Measurements from ENCODE around the gene IL6. TPM values are rescaled to one million over a fixed set of nuclear protein-coding genes. Genes with fewer than 3 reads are reported as not detected.
"Not testable (repeated sequence)": the region's sequence is repeated elsewhere in the genome, so short reads cannot be mapped to it uniquely, and the experiment has no call there.

Gene IL6
- total RNA-seq, 1 experiment from 2014 or later = not detected

DNA sequence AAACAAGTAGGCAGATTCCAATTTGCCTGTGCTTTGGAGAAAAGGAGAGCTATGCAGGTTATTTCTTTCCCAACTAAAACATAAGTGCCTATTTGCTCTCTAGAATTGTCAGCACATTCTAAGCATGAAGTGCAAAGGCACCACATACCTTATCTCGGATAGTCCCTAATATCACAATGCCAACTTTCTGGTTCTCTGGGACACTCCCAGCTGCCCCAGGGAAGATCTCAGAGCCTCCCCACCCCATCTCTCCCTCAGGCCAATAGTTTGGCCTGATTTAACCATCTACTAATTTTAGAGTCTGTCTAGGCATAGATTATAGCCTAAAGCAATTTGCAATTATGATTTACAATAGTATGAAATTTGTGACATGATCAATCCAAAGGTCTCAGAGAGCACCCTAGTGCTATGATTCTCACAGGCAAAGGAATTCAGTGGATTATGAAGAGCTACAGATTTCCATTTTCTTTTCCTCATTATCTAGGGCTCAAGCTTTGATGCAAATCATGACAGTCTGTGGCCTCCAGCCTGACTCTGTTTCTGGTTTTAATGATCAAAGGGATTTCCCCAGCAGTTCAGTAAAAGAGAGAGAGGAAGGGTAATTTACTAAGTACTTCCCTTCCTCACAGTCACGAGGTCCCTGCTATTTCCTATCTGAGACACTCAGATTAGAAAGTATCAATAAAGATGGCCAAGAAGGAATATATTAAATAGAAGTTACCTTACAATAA is 29.0 kb upstream of the IL6 start:
- no peak for DNase-seq
- Histone ChIP-seq H3K36me3 (no peaks in the 10 kb centered on the region), H3K4me3 (no peak overlapping the region), H3K27me3 (0 out of 2 replicates have a peak, but pooled peaks cover 2% of the 10 kb centered on the region), H3K9me3 (replicated peaks) (no peaks in the 10 kb centered on the region), H3K4me1 (no peaks in the 10 kb centered on the region), H3K27ac (no peak overlapping the region)

DNA sequence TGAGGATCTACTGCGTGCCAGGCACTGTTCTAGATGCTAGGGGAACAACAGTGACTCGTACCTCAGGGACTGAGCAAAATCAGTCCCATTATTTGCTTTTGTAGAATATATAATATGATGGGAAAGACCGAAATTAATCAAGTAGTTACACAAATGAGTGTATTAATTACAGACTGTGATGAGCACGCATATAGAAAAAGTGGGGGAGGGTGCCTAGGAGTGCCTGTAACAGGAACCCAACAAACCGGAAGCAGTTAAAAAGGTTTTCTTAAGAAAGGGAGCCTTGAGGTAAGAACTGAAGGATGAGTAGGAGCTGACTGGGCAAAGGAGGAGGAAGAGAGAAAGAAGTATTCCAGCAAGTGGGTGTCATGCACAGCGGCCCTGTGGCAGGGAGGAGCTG is 28.2 kb upstream of the IL6 start:
- H3K36me3 ChIP-seq = no peaks in the 10 kb centered on the region
- DNase-seq = no peak
- no peaks in the 10 kb centered on the region for H3K9me3 ChIP-seq (replicated peaks)
- H3K4me1 ChIP-seq = no peaks in the 10 kb centered on the region
- 0 out of 2 replicates have a peak, but pooled peaks cover 2% of the 10 kb centered on the region for H3K27me3 ChIP-seq
- H3K4me3 ChIP-seq = no peak overlapping the region
- no peak overlapping the region for H3K27ac ChIP-seq

DNA sequence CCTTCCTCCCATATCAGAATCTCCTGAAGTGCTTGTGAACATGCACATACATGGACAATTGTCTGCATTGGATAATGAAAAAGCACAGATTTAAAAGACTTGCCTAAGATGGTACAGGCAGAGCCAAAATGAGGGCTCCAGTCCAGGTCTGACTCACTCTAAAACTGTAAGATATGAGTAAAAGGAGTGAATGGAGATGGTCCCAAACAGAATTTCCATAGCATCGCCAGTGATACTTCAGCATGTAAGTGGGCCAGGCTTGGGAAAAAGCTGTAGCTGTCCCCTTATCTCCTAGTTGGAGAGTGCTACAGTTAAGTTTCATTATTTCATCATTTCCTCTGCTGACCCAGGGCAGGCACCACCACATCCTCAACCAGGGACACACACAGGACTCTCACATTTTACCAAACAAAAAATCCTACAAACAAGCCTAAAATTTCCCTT is 26.4 kb upstream of the IL6 start:
- Histone ChIP-seq H3K27me3 (peaks cover 2% of the 10 kb centered on the region; the same call in 1 of the 2 replicates), H3K27ac (no peak overlapping the region), H3K4me3 (no peak overlapping the region), H3K9me3 (replicated peaks) (no peaks in the 10 kb centered on the region), H3K36me3 (no peaks in the 10 kb centered on the region), H3K4me1 (no peaks in the 10 kb centered on the region)
- no peak for DNase-seq

GRCh38 chr7:22702516-22702915 is 24.5 kb upstream of the IL6 start:
- DNase-seq = no peak
- Histone ChIP-seq H3K9me3 (replicated peaks) (no peaks in the 10 kb centered on the region), H3K27ac (no peak overlapping the region), H3K4me3 (no peak overlapping the region), H3K4me1 (no peaks in the 10 kb centered on the region), H3K27me3 (peaks cover 2% of the 10 kb centered on the region; the same call in 1 of the 2 replicates), H3K36me3 (no peaks in the 10 kb centered on the region)

DNA sequence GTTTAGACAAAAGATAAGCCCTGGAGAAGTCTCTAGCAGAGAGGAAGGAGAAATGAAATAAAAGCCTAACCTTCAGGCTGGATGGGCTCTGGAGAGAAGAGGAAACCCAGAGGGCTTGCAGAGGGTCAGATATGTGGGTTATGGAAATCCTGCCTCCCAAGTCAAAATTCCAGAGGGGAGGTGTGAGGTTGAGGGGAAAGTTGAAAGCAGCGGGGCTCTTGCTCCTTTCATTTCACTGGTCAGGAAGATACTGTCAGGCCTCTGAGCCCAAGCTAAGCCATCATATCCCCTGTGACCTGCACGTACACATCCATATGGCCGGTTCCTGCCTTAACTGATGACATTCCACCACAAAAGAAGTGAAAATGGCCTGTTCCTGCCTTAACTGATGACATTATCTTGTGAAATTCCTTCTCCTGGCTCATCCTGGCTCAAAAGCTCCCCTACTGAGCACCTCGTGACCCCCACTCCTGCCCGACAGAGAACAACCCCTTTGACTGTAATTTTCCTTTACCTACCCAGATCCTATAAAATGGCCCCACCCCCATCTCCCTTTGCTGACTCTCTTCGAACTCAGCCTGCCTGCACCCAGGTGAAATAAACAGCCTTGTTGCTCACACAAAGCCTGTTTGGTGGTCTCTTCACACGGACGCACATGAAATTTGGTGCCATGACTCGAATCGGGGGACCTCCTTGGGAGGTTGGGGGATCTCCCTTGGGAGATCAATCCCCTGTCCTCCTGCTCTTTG is 23.7 kb upstream of the IL6 start:
- H3K9me3 ChIP-seq (replicated peaks); H3K4me3 ChIP-seq; DNase-seq; H3K4me1 ChIP-seq; H3K36me3 ChIP-seq; H3K27ac ChIP-seq; H3K27me3 ChIP-seq: not testable (repeated sequence)

- H3K27ac ChIP-seq; DNase-seq; H3K36me3 ChIP-seq; H3K4me3 ChIP-seq; H3K4me1 ChIP-seq; H3K27me3 ChIP-seq; H3K9me3 ChIP-seq (replicated peaks): not testable (repeated sequence)
Observed at GRCh38 chr7:22703978-22704610, 22.9 kb upstream of the IL6 start.

DNA sequence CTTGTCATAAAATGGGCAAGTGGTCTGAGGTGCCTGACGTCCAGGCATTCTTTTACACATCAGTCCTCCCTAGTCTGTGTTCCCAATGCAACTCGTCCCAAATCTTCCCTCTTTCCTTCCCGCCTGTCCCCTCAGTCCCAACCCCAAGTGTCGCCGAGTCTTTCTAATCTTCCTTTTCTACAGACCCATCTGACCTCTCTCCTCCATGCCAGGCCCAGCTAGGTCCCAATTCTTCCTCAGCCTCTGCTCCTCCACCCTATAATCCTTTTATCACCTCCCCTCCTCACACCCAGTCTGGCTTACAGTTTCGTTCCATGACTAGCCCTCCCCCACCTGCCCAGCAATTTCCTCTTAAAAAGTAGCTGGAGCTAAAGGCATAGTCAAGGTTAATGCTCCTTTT is 22.3 kb upstream of the IL6 start:
- not testable (repeated sequence) for H3K36me3 ChIP-seq

DNA sequence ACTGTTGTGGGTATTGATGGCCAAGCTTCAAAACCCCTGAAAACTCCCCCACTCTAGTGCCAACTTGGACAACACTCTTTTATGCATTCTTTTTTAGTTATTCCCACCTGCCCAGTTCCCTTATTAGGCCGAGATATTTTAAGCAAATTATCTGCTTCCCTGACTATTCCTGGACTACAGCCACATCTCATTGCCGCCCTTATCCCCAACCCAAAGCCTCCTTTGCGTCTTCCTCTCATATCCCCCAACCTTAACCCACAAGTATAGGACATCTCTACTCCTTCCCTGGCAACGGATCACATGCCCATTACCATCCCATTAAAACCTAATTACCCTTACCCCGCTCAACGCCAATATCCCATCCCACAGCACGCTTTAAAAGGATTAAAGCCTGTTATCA is 21.1 kb upstream of the IL6 start:
- not testable (repeated sequence) for H3K4me3 ChIP-seq; H3K27me3 ChIP-seq; H3K4me1 ChIP-seq; H3K27ac ChIP-seq; H3K36me3 ChIP-seq; DNase-seq; H3K9me3 ChIP-seq (replicated peaks)

More for the DNA sequence above, 22.3 kb upstream of the IL6 start:
- H3K27me3 ChIP-seq; DNase-seq; H3K4me3 ChIP-seq; H3K9me3 ChIP-seq (replicated peaks); H3K4me1 ChIP-seq; H3K27ac ChIP-seq: not testable (repeated sequence)

- DNase-seq; H3K9me3 ChIP-seq (replicated peaks); H3K27me3 ChIP-seq; H3K27ac ChIP-seq; H3K36me3 ChIP-seq; H3K4me1 ChIP-seq; H3K4me3 ChIP-seq: not testable (repeated sequence)
Observed at GRCh38 chr7:22707026-22707691, 19.8 kb upstream of the IL6 start.

- H3K4me1 ChIP-seq; H3K36me3 ChIP-seq; H3K9me3 ChIP-seq (replicated peaks); H3K4me3 ChIP-seq; DNase-seq; H3K27me3 ChIP-seq; H3K27ac ChIP-seq: not testable (repeated sequence)
Observed at GRCh38 chr7:22708214-22708613, 18.8 kb upstream of the IL6 start.

GRCh38 chr7:22708677-22709061 is 18.3 kb upstream of the IL6 start:
- H3K27me3 ChIP-seq; H3K9me3 ChIP-seq (replicated peaks); H3K4me1 ChIP-seq; H3K27ac ChIP-seq; H3K36me3 ChIP-seq; H3K4me3 ChIP-seq; DNase-seq: not testable (repeated sequence)

GRCh38 chr7:22709062-22709829 is 17.8 kb upstream of the IL6 start:
- H3K4me3 ChIP-seq; H3K4me1 ChIP-seq; DNase-seq; H3K27me3 ChIP-seq; H3K9me3 ChIP-seq (replicated peaks); H3K27ac ChIP-seq; H3K36me3 ChIP-seq: not testable (repeated sequence)

DNA sequence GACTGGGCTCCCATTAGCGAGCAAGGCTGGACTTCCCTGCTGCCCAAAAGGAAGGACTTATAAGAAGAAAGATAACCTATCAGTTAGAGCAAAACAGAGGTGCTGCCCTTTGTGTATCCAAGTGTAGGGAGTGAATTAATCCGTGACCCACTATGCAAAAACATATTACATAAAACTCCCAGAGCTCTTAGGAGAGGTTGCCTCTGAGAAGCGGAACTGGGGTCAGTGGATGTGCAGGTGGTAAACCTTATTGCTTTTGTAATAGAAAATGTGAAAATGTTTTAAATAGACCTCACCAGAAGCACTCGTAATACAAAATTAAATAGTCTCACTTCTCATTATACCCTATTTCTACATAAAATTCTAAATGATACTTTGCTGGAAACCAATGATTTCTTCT is 17.1 kb upstream of the IL6 start:
- no peak overlapping the region for H3K4me3 ChIP-seq
- no peaks in the 10 kb centered on the region for H3K4me1 ChIP-seq
- H3K36me3 ChIP-seq = no peaks in the 10 kb centered on the region
- no peak for DNase-seq
- H3K9me3 ChIP-seq (replicated peaks) = no peaks in the 10 kb centered on the region
- H3K27ac ChIP-seq = no peak overlapping the region
- peaks cover 3% of the 10 kb centered on the region; the same call in 1 of the 2 replicates for H3K27me3 ChIP-seq

DNA sequence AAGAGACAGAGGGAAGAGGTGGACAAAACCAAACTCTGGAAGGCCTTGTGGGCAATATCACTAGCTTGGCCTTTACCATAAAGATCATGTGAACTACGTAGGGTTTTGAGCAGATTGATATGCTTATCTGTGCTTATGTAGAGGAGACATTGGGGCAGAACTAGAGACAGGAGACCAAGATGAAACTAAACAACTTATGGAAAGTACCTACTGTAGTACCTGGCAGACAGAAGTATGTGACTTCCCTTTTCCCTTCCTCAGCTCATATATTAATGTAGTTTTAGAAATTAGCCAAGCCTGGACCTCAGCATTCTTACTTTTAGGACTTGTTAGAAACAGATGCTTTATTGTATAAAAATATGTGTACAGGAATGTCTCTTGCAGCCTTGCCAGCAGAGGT is 14.0 kb upstream of the IL6 start:
- no peaks in the 10 kb centered on the region for H3K9me3 ChIP-seq (replicated peaks)
- no peak for DNase-seq
- H3K27me3 ChIP-seq = 0 out of 2 replicates have a peak, but pooled peaks cover 3% of the 10 kb centered on the region
- no peak overlapping the region for H3K4me3 ChIP-seq
- no peak overlapping the region for H3K27ac ChIP-seq
- no peaks in the 10 kb centered on the region for H3K36me3 ChIP-seq
- H3K4me1 ChIP-seq = no peaks in the 10 kb centered on the region

All from SJCRH30 (cell line).